ENCODE results near the gene TRPV6. TPM values are rescaled to one million over a fixed set of nuclear protein-coding genes. Genes with fewer than 3 reads are reported as not detected.

Gene TRPV6
- total and polyA plus RNA-seq, 2 experiments from 2014 or later: 0.08 to 0.80 TPM

GRCh38 chr7:142862351-142862750 lies 23.2 kb downstream of the TRPV6 start:
- Histone ChIP-seq H3F3A (replicated peaks; ENCODE audit: low read depth) (no peaks in the 10 kb centered on the region), H3K4me2 (peak overlapping the region; percentile 65), H2AFZ (no peak overlapping the region), H3K27me3 (ENCODE audit: insufficient read depth) (no peaks in the 10 kb centered on the region), H4K20me1 (replicated peaks; ENCODE audit: insufficient read depth) (no peaks in the 10 kb centered on the region), H3K79me2 (replicated peaks; ENCODE audit: insufficient read depth) (no peaks in the 10 kb centered on the region), H3K4me3 (no peak overlapping the region), H3K9me2 (ENCODE audit: insufficient read depth) (no peaks in the 10 kb centered on the region), H3K36me3 (ENCODE audit: insufficient read depth) (no peaks in the 10 kb centered on the region; the same call in none of the 2 replicates), H3K27ac (ENCODE audit: low read depth) (no peak overlapping the region), H3K4me1 (ENCODE audit: insufficient read depth) (peaks cover 26% of the 10 kb centered on the region)
- Mint-ChIP-seq H3K9me3 (no peaks in the 10 kb centered on the region), H3K27ac (no peak overlapping the region), H3K4me1 (peaks cover 38% of the 10 kb centered on the region), H3K4me3 (peak overlapping the region; percentile 39; the same call in 2 of the 3 replicates), H3K36me3 (ENCODE audit: low read depth) (no peaks in the 10 kb centered on the region; the same call in 2 of the 3 replicates), H3K27me3 (ENCODE audit: insufficient read depth, low read depth, poor library complexity) (peaks cover 10% of the 10 kb centered on the region)
- TF ChIP-seq STAT1 (IDR thresholded peaks at IDR 0.05; ENCODE audit: unreplicated experiment) (no peak), EZH2phosphoT487 (IDR thresholded peaks at IDR 0.05; ENCODE audit: unreplicated experiment) (no peak), ETS1 (IDR thresholded peaks at IDR 0.05) (no peak), ZNF462 (CRISPR knock-in tag; IDR thresholded peaks at IDR 0.05) (no peak), EZH2 (IDR thresholded peaks at IDR 0.05; ENCODE audit: low read depth, unreplicated experiment) (no peak), CTCF (conservative IDR thresholded peaks at IDR 0.05; ENCODE audit: low read depth in 2 of 2) (no peak), ZNF331 (CRISPR knock-in tag; IDR thresholded peaks at IDR 0.05; ENCODE audit: low read depth) (no peak), NANOG (IDR thresholded peaks at IDR 0.05; ENCODE audit: borderline replicate concordance) (no peak), REST (IDR thresholded peaks at IDR 0.05; ENCODE audit: unreplicated experiment) (no peak), JUNB (IDR thresholded peaks at IDR 0.05; ENCODE audit: unreplicated experiment) (no peak), CREB1 (CRISPR knock-in tag; IDR thresholded peaks at IDR 0.05; ENCODE audit: low read depth) (no peak), ZNF114 (CRISPR knock-in tag; IDR thresholded peaks at IDR 0.05) (no peak), POLR2AphosphoS5 (IDR thresholded peaks at IDR 0.05; ENCODE audit: low read depth) (no peak)
- ATAC-seq (no peak; the same call in 2 of the 3 replicates), DNase-seq (ENCODE audit: low spot score) (no peak)

All from GM23338 (cell line).